Trophoblast cell (in vitro differentiated cells and primary cell): ENCODE results near the gene SDHC. TPM values are rescaled to one million over a fixed set of nuclear protein-coding genes. Genes with fewer than 3 reads are reported as not detected.

Experiments used
- DNase-seq, 2 donors: peaks; one replicate each; pipeline ENCODE4 v3.0.0-alpha.2; 2016
- H2AFZ ChIP-seq: 2 replicates; pipeline ENCODE4 v1.6.1; 2013; ENCODE audit warnings: low read length, moderate library complexity, mild to moderate bottlenecking; ENCODE audit not compliant: insufficient read depth, poor library complexity
- H2AK5ac ChIP-seq: 2 replicates; pipeline ENCODE4 v1.6.1; 2013; ENCODE audit warnings: mild to moderate bottlenecking, low read length
- H2BK120ac ChIP-seq: 2 replicates; pipeline ENCODE4 v1.6.1; 2013; ENCODE audit warnings: low read length, mild to moderate bottlenecking, moderate library complexity; ENCODE audit not compliant: insufficient read depth, poor library complexity
- H2BK12ac ChIP-seq: 2 replicates; pipeline ENCODE4 v1.6.1; 2013; ENCODE audit warnings: mild to moderate bottlenecking, low read length, moderate library complexity
- H2BK5ac ChIP-seq: 2 replicates; pipeline ENCODE4 v1.6.1; 2013; ENCODE audit warnings: low read length, low read depth, moderate library complexity, mild to moderate bottlenecking; ENCODE audit not compliant: poor library complexity
- H3K14ac ChIP-seq: 2 replicates; pipeline ENCODE4 v1.6.1; 2013; ENCODE audit warnings: mild to moderate bottlenecking, low read length
- H3K18ac ChIP-seq: 2 replicates; pipeline ENCODE4 v1.6.1; 2013; ENCODE audit warnings: mild to moderate bottlenecking, low read length
- H3K23ac ChIP-seq: 2 replicates; pipeline ENCODE4 v1.6.1; 2013; ENCODE audit warnings: low read length
- H3K27ac ChIP-seq: 2 replicates; pipeline ENCODE4 v1.5.1; 2013; ENCODE audit warnings: low read depth, mild to moderate bottlenecking, inconsistent platforms, low read length, moderate library complexity
- H3K27me3 ChIP-seq: 2 replicates; pipeline ENCODE4 v1.6.1; 2013; ENCODE audit warnings: inconsistent platforms, mild to moderate bottlenecking, low read length, moderate library complexity; ENCODE audit not compliant: insufficient read depth
- H3K36me3 ChIP-seq, 2 experiments: 1 replicate in 1 of 2; 2 replicates in 1 of 2; pipeline ENCODE4 v1.6.1; 2013; ENCODE audit warnings: low read length in 2 of 2, mild to moderate bottlenecking in 2 of 2, moderate library complexity in 1 of 2; ENCODE audit not compliant: insufficient read depth in 2 of 2, control insufficient read depth in 1 of 2
- H3K4ac ChIP-seq: 2 replicates; pipeline ENCODE4 v1.6.1; 2013; ENCODE audit warnings: low read depth, mild to moderate bottlenecking, low read length, moderate library complexity
- H3K4me1 ChIP-seq, 2 experiments: 1 replicate in 1 of 2; 2 replicates in 1 of 2; pipeline ENCODE4 v1.6.1; 2013; ENCODE audit warnings: low read length in 2 of 2, mild to moderate bottlenecking in 2 of 2, moderate library complexity in 1 of 2; ENCODE audit not compliant: insufficient read depth in 2 of 2, control insufficient read depth in 1 of 2
- H3K4me2 ChIP-seq: 2 replicates; pipeline ENCODE4 v1.6.1; 2013; ENCODE audit warnings: inconsistent platforms, mild to moderate bottlenecking, low read length, moderate library complexity
- H3K4me3 ChIP-seq: 2 replicates; pipeline ENCODE4 v1.5.1; 2013; ENCODE audit warnings: mild to moderate bottlenecking, low read depth, low read length, inconsistent platforms
- H3K79me1 ChIP-seq: one replicate; pipeline ENCODE4 v1.6.1; 2013; ENCODE audit warnings: low read length
- H3K79me2 ChIP-seq: 2 replicates; pipeline ENCODE4 v1.6.1; 2013; ENCODE audit warnings: low read length, mild to moderate bottlenecking; ENCODE audit not compliant: control insufficient read depth, insufficient read depth, poor library complexity
- H3K9ac ChIP-seq: 2 replicates; pipeline ENCODE4 v1.6.1; 2013; ENCODE audit warnings: mild to moderate bottlenecking, low read length
- H3K9me3 ChIP-seq: 2 replicates; pipeline ENCODE4 v1.6.1; 2013; ENCODE audit warnings: low read depth, mild to moderate bottlenecking, control low read depth, inconsistent platforms, low read length; ENCODE audit not compliant: insufficient read depth
- H4K12ac ChIP-seq: 2 replicates; pipeline ENCODE4 v1.6.1; 2013; ENCODE audit warnings: low read depth, mild to moderate bottlenecking, low read length, moderate library complexity
- H4K8ac ChIP-seq: 2 replicates; pipeline ENCODE4 v1.6.1; 2013; ENCODE audit warnings: low read depth, mild to moderate bottlenecking, low read length, moderate library complexity
- H4K91ac ChIP-seq: one replicate; pipeline ENCODE4 v1.6.1; 2013; ENCODE audit warnings: low read depth, mild to moderate bottlenecking, low read length, moderate library complexity
- WGBS: extraction: QIAGEN DNeasy Blood & Tissue Kit; methylation state at CpG from one replicate; pipeline ENCODE4 v1.1.7; 2013; ENCODE audit warnings: missing lambda C conversion rate; ENCODE audit not compliant: insufficient read length, insufficient coverage; ENCODE audit errors: extremely low coverage; 5-methylcytosine and 5-hydroxymethylcytosine counted together
- polyA plus RNA-seq: library from polyadenylated mRNA; stranded (reverse); fragments of 200-250 nt; gene quantifications from 2 replicates; pipeline ENCODE4 v1.2.3, GENCODE V29; 2013

SDHC gene, protein sequence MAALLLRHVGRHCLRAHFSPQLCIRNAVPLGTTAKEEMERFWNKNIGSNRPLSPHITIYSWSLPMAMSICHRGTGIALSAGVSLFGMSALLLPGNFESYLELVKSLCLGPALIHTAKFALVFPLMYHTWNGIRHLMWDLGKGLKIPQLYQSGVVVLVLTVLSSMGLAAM
- polyA plus RNA-seq = 124 and 129 TPM in 2 replicates

DNA sequence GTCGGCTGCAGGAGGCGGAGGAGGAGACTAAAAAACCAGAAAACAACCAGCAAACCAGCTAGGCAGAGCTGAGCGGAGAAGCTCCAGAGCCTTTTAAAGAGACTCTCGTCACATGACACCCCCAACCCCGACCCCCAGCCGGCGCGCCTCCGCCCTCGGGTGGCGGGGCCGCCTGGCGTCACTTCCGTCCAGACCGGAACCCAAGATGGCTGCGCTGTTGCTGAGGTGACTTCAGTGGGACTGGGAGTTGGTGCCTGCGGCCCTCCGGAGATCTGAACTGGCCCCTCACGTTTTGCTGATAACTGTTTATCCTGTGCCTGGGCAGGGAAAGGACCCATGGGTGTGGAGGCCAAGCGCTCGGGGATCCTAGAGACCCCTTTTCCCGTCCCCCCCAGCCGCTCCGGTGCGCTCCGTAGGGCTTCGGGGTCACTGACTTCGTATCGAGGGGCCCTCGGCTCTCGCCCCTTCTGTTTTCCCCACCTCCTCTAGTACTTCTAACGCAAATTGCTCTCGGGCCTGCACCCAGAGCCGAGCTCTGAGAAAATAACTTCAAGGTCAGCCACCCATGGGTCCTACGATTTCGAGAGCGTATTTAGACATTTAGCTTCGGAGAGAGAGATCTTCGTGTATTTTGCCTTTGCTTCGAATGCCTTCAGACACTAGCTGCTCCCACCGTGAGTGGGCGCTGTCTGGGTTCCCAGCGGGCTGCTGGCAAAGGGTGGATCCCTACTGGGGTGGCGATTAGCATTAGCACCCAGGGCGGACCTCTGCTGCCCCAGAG is at the start of gene SDHC:
SDHC (plus strand) TSS at position 181 of the 781 bp plus-strand sequence; CDS start at position 206, 25 bp downstream.
- H3K18ac ChIP-seq = peak within 1 kb of the TSS; percentile 79
- H3K9me3 ChIP-seq = no peaks in the 10 kb centered on the region
- peak within 1 kb of the TSS; percentile 55 for H3K27ac ChIP-seq
- WGBS = no CpG with 5 or more reads among the region's 45 CpGs
- H2BK5ac ChIP-seq = peak within 1 kb of the TSS; percentile 44
- H3K79me2 ChIP-seq = peaks cover 5% of the 10 kb centered on the region
- H3K4me1 ChIP-seq = peaks cover 2 to 3% of the 10 kb centered on the region in 2 experiments
- H3K79me1 ChIP-seq = peaks cover 8% of the 10 kb centered on the region
- H3K4me2 ChIP-seq = peak within 1 kb of the TSS; percentile 72
- peak within 1 kb of the TSS; percentile 78 for H4K12ac ChIP-seq
- H4K91ac ChIP-seq = peak within 1 kb of the TSS; percentile 93
- H2BK12ac ChIP-seq = no peak within 1 kb of the TSS
- peak within 1 kb of the TSS; percentile 90 for H3K4me3 ChIP-seq
- no peaks in the 10 kb centered on the region for H3K27me3 ChIP-seq
- peak within 1 kb of the TSS; percentile 51 for H2AFZ ChIP-seq
- peak within 1 kb of the TSS; percentile 78 for H3K14ac ChIP-seq
- H3K9ac ChIP-seq = peak within 1 kb of the TSS; percentile 96
- H2BK120ac ChIP-seq = peak within 1 kb of the TSS; percentile 54
- H3K23ac ChIP-seq = no peak within 1 kb of the TSS
- peak; percentile 84 to 85 for DNase-seq
- peak within 1 kb of the TSS; percentile 96 for H4K8ac ChIP-seq
- peak within 1 kb of the TSS; percentile 37 for H3K4ac ChIP-seq
- H2AK5ac ChIP-seq = peak within 1 kb of the TSS; percentile 23
- peaks cover 0 to 2% of the 10 kb centered on the region in 2 experiments for H3K36me3 ChIP-seq

DNA sequence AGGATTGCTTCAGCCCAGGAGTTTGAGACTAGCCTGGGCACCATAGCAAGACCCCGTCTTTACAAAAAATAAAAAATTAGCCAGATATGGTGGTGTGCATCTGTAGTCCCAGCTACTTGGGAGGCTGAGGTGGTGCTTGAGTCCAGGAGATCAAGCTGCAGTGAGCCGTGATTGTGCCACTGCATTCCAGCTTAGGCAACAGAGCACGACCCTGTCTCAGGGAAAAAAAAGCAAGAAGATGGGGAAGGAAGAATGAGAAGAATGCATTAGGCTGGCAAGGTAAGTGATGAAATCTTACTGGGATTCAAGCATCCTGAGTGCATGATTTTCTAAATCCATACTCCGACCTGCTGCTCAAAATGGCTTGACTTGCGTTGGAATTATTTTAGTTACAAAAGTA is 48.9 kb upstream of the SDHC start:
- no peak overlapping the region for H3K23ac ChIP-seq
- no peak overlapping the region for H3K4ac ChIP-seq
- no CpG with 5 or more reads among the region's 5 CpGs for WGBS
- no peak overlapping the region for H3K14ac ChIP-seq
- no peak overlapping the region for H2BK5ac ChIP-seq
- DNase-seq = peak in 1 of 2 donors; percentile 58
- no peak overlapping the region for H3K4me2 ChIP-seq
- H3K27ac ChIP-seq = no peak overlapping the region
- H4K12ac ChIP-seq = no peak overlapping the region
- no peak overlapping the region for H3K4me3 ChIP-seq
- no peak overlapping the region for H2BK12ac ChIP-seq
- no peak overlapping the region for H3K18ac ChIP-seq
- no peak overlapping the region for H3K9ac ChIP-seq
- no peak overlapping the region for H2BK120ac ChIP-seq
- H2AK5ac ChIP-seq = no peak overlapping the region
- peaks cover 1% of the 10 kb centered on the region for H3K9me3 ChIP-seq
- H4K91ac ChIP-seq = no peak overlapping the region
- no peaks in the 10 kb centered on the region for H3K79me2 ChIP-seq
- no peaks in the 10 kb centered on the region for H3K4me1 ChIP-seq
- peaks cover 2% of the 10 kb centered on the region for H3K27me3 ChIP-seq
- no peaks in the 10 kb centered on the region for H3K36me3 ChIP-seq
- no peak overlapping the region for H2AFZ ChIP-seq
- H4K8ac ChIP-seq = no peak overlapping the region
- no peaks in the 10 kb centered on the region for H3K79me1 ChIP-seq

DNA sequence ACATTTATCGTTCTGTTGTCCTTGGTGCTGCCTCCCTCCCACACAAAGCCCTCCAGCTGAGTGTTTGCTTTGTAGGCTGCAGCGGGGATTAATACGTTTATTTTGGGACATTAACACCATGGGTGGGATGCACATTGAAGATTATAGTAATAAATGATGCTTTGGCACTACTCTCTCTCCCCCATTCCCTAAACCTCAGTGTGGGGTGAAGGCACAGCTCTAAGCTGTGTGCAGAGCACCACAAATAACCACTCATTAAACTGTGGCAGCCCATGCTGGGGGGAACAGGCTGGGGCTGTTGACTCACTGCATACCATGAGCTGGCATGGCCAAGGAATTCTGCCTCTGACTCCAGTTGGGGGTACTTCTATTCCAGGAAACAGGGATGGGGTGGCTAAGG is 48.0 kb upstream of the SDHC start:
- Histone ChIP-seq H3K79me2 (no peaks in the 10 kb centered on the region), H2AK5ac (no peak overlapping the region), H3K36me3 (no peaks in the 10 kb centered on the region), H2BK12ac (no peak overlapping the region), H3K4me3 (no peak overlapping the region), H3K4me2 (no peak overlapping the region), H3K27me3 (no peaks in the 10 kb centered on the region), H3K4ac (no peak overlapping the region), H3K14ac (no peak overlapping the region), H4K8ac (no peak overlapping the region), H3K18ac (no peak overlapping the region), H4K91ac (no peak overlapping the region), H3K9ac (no peak overlapping the region), H2BK120ac (no peak overlapping the region), H3K27ac (no peak overlapping the region), H2BK5ac (no peak overlapping the region), H3K79me1 (no peaks in the 10 kb centered on the region), H4K12ac (no peak overlapping the region), H3K23ac (no peak overlapping the region), H2AFZ (no peak overlapping the region), H3K9me3 (peaks cover under 1% of the 10 kb centered on the region), H3K4me1 (no peaks in the 10 kb centered on the region)
- WGBS = no CpG with 5 or more reads among the region's 3 CpGs
- no peak for DNase-seq

DNA sequence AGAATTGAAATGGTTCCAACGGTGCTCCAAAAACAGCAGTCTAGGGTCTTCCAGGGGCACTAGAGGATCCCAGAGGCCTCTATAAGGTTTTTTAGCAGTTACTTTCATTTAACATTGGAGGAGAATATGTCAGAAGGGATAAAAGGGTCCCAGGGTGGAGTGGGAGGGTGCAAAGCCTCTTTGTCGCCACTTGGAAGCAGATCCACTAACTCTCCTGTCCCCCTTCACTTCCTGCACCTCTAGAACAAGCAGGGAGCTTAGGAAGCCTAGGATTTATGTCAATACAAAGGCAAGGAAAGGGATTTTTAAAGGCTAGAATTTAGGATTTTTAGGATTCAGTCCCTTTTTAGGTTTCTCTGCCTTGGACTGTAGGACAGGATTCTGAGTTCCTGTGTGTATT is 47.3 kb upstream of the SDHC start:
- Histone ChIP-seq H3K9ac (no peak overlapping the region), H4K91ac (no peak overlapping the region), H2AK5ac (no peak overlapping the region), H3K27me3 (no peaks in the 10 kb centered on the region), H3K36me3 (no peaks in the 10 kb centered on the region), H3K27ac (no peak overlapping the region), H3K79me1 (no peaks in the 10 kb centered on the region), H3K9me3 (no peaks in the 10 kb centered on the region), H2BK5ac (no peak overlapping the region), H2BK120ac (no peak overlapping the region), H2AFZ (no peak overlapping the region), H3K4me3 (no peak overlapping the region), H3K23ac (no peak overlapping the region), H4K12ac (no peak overlapping the region), H3K79me2 (no peaks in the 10 kb centered on the region), H3K4me2 (no peak overlapping the region), H4K8ac (no peak overlapping the region), H3K4ac (no peak overlapping the region), H2BK12ac (no peak overlapping the region), H3K14ac (no peak overlapping the region), H3K4me1 (no peaks in the 10 kb centered on the region), H3K18ac (no peak overlapping the region)
- no CpG with 5 or more reads among the region's 2 CpGs for WGBS
- no peak for DNase-seq
